Stimulated activated CD4-positive, alpha-beta T cell treated with anti-CD3 and anti-CD28 coated beads, TNF-alpha, amount 100 ng/mL, for 24 hours (primary cell): ENCODE results near the gene PGF.
A peak's percentile ranks its signal among the peaks of the same experiment; 100 is the strongest.

Experiments
- DNase-seq, 3 experiments: peaks; one replicate each; pipeline ENCODE4 v3.0.0-alpha.2; 2020; ENCODE audit warnings: low read depth in 3 of 3

The PGF gene

DNA sequence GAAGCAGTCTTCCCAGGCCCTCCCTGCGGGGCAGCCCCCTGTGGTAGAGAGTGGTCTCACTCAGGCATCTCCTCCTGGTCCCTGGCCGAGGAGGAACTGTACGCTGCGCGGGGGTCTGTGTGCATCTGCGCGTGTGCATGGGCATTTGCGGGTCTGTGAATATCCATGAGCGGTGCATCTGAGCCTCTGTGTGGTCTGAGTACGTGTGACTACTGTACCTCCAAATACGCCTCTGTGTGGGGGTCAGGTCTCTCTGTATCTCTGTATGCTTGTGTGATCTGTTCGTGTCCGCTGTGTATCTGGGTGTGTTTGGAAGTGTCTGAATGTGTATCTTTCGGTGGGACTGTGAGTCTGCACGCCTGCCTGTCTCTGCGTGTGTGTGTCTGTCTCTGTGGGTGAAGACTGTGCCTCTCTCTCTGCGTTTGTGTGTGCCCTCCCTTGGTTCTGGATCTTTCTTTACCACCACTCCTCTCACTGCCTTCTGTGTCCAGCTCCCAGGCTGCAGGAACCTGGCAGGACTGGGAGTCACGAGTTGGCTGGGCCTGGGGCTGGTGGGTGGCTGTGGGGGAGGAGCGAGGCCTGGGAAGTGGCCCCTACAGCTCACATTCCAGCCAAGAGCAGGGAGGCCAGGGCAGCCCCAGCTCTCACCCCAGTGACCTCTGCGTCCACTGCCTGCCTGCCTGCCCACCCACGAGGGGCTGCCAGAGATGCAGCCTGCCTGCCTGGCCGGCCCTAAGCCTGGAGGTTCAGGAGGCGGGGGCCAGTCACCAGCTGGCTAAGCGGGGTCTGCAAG, 1.1 kb upstream of the PGF start:
- DNase-seq: no peak

DNA sequence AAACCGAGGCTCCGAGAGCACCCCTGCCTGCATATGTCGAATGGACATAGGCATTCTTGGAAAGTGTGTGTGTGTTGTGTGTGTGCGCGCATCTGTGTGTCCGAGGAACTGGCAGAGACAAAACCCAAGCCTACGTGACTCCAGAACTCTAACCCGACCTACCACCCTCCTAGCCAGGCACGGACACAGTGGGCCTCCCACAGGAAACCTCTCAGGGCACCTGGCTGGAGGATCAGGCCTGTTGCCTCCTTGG, 556 bp upstream of the PGF start:
- no peak for DNase-seq

DNA sequence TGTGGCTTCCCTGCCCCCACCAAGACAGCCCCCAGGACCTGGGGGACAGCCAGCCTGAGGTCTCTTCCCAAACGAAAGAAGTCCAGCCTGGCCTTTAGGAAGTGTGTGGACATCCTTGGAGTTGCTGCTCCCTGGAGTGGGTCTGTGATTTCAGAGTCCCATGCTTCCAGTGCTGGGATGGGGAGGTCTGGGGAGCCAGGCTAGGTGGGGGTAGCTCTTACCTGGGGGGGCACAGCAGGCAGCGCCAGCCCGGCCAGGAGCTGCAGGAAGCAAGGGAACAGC, 509 bp downstream of the PGF start:
- no peak for DNase-seq

DNA sequence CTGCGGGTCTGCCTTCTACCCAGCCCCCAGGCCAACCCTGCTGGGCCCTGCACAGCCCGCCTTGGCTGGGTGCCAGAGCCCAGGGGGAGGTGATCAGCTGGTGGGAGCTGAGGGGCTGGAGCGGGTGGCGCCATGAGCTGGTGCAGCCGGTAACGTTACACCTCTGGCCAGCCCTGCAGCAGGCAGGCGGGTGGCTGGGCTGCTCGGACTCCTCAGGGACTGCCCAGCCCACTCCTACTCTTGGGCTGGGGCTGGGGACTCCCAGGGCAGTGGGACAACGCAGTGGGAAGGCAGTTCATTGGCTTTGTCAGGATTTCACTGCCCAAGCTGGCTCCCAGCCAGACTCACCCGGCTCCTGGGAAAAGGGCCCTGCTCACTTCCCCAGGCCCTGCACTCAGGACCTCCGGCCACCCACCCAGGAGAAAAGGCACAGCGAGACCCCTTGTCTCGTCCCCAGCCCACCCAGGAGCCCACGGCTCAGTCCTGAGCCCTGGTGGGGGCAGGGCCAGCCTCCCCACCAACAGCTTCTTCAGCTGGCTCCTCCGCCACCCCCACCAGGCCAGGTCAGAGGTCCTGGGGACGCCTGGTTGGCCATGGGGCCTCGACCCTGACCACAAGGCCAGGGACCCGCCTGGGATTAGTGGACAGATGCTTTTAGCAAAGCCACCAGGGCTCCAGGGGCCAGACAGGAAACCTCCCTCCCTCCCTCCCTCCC, 1.0 kb downstream of the PGF start:
- DNase-seq: no peak

DNA sequence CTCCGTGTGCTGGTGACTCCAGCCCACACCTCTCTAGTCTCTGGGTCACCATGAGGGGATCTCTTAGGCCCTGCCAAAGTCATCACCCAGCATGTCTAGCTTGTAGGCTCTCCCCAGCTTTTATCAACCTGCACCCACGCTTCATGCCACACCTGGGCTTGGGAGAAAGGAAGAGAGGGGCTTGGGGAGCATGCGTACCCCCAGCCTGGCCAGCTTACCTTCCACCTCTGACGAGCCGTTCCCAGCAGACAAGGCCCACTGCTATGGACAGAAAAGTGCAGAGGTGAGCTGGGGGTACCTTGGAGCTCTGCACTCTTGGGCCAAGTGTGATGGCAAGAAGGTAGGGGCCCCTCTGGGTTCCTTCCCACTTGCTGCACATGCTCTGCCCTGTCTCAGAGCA, 1.7 kb downstream of the PGF start:
- DNase-seq: no peak

DNA sequence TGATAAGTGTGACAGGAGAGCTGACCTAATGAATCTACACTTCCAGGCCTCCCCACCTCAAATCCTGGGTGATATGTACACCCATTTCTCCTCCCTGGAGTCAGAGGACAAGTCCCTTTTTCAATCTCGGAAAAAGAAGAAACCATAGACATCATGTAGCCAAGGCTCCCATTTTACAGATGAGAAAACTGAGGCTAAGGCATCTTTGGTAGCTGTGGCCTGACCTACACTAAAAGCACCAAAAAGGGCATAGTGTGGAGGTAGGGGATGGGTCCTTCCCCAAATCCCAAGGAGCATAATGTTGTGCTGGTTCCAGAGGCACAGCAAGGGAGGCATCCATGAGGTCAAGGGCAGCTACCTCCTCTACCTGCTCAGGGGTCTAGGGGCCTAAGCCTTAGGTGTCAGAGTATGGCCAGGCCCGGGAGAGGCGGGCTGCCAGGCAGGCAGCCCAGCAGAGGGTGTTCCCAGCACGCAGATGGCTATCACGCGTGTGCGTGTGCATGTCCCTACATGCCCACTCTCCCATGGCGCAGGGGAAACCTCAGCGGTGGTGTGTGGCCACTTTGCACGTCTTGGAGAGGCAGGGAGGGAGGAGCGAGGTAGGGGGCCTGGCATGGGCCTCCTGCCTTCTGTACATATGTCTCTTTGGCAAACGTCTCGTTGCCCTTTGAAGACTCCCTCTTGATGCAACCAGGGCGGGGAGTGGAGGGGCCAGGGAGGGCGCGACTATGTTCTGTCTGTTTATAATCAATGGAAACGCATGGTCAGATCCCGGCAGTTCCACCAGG, 2.5 kb downstream of the PGF start:
- no peak for DNase-seq

DNA sequence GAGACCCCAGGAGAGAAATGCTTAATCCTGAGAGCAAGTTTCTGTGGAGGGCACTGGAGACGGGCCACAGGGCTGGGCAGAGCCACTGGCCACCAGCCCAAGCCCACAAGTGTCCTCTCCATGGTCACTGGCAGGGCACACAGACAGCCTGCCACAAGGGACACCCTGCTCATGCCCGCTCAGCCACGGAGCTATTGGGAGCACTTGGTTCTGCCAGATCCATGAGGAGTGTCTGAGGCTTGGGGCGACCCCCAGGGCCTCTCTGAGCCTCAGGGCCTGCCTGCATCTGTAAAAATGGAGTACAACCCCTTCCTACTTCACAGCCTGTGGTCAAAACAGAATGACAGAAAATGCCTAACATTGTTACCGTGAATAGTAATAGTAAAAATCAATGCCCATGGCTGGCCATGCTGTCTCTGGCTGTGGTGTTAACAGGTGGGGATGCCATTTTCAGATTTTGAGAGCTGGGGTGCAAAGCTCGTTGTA, 3.2 kb downstream of the PGF start:
- DNase-seq: no peak

DNA sequence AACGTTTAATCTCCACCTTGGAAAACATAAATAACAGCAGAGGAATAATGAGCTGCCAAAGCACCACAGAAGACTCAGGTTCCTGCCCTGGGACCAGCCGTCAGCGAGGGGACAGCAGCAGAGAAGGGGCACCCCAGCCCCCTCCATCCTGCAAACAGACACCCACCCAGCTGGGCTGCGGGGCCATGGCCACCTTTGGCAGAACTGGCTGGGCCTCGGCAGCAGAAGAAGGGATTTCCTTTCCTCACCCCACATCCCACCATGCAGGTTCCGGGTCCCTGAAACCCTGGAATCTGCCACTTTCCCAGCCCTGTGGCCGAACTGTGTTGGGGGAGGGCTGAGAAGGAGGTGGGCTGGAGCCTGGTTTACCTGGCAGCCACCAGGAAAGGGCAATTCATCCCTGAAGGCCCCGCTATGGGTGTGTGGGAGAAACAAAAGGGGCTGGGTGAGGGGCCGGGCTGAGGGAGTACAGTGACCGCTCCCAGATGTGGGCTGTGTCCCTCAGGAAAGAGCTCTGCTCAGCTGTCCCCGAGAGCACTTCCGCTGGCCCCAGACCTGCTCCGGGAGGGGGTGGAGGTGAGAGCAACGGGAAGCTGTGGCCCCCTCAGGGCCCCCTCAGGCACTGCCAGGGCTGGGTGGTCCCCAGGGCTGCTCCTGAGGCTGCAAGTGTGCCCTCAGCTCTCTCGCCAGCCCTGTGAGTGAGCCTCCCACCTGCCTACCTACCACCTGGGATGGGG, 3.8 kb downstream of the PGF start:
- DNase-seq: no peak

DNA sequence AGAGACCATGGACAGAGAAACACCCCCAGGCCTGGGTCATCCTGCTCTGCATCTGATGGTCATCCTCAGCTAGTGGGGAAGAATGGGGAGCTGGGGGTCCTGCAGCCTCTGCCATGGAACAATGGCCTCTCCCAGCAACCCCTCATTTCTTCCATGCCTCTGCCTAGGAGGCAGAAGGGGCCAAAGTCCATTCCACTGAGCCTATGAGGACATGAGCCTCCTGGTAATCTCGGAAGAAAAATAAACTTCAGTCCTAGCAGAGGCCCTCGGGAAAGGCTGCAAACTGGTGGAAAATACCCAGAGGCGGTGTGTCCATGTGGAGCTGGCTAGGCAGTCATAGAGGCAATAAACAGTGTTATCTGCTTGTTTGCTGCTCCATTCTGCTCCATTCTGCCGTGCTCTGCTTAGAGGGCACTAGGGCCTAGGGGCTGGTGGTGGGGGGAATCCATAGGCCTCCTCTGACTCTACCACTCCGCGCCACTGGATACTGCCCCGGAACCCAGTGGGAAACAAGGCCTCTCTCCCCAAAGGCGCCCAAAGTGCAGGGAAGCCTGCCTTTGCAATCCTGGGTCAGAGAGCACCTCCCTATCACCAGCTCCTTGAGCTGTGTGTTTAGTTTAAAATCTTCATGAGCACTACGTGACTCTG, 4.5 kb downstream of the PGF start:
- no peak for DNase-seq

DNA sequence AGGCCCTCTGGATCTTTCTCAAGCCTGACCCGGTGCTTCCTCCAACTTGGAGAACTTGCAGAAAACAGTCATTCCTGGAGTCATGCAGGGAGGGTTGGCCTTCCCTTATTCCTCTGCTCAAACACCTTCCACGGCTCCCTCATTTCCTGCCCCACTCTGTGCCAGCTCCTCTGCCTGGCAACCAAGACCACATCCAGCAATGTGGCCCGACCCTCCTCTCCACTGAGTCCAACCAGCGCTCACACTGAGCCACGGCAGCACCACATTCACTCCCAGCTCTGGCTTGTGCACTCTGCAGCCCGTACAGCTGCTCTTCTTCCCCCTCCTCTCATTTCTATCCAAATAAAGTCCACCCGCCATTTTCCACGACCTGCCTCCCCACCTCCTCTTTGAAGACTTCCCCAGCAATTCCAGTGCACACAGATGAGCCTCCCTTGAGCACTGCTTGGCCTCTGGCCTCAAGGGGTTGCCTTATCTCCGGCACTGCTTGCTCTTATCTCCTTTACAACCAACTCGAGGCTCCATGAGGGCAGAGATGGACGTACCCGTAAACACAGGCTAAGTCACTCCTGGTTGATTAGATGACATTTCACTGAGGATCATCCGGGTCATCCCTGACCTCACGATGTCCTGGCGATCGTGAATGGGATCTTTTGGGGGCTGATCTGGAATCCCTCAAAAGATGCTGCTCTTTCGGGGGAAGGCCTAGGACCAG, 5.4 kb downstream of the PGF start:
- no peak for DNase-seq

DNA sequence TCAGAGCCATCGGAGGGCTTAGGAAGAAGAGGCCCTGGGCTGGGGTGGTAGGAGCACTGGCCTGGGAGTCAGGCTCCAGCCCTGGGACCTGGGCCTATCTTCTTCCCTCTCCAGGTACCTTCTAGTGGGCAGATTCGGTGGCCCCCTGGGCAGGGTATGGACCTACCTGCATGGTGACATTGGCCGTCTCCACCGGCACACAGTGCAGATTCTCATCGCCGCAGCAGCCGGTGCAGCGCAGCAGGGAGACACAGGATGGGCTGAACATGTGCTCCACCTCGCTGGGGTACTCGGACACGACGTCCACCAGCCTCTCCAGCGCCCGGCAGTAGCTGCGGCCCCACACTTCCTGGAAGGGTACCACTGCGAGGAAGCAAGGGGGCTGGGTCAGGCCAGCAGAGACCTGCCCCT, 6.2 kb downstream of the PGF start:
- DNase-seq: no peak

DNA sequence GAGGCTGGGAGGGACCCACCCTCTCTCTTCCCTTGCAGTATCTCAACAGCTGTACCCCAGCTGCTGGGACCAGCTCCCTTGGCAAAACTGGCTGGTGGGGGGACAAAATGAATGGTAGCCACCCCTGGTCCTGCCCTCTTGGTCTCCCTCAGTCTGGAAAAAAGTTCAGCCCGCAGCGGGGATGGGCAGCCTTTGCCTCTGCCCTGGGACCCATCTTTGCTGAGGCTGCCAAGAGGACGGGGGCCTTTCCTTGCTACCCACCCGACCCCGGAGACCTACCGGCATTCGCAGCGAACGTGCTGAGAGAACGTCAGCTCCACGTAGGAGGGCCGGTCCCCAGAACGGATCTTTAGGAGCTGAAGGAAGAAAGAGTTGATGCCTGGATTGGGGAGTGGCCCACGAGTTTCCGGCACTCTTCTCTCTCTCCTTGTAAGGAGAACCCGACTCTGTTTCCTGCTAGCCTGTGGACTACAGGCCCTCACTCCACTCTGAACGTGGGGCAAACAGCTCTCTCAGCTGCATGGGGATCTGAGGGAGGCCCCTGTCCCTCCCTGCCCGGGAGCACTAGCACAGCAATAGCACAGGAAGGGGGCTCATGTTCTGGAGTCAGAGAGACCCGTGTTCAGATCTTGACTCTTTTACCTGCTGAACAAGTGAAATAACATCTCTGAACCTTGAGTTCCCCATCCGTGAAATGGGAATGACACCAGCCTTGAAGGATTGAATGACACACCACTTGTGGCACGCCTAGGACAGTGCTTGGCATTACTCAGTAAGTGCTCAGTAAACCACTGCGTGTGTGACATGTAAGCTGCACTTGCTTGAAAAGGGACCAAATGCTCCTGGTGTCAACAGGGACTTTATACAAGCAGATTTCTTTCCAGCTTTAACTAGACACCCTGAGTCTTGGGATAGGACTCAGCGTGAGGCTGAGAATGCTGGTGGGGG, 6.9 kb downstream of the PGF start:
- no peak for DNase-seq

DNA sequence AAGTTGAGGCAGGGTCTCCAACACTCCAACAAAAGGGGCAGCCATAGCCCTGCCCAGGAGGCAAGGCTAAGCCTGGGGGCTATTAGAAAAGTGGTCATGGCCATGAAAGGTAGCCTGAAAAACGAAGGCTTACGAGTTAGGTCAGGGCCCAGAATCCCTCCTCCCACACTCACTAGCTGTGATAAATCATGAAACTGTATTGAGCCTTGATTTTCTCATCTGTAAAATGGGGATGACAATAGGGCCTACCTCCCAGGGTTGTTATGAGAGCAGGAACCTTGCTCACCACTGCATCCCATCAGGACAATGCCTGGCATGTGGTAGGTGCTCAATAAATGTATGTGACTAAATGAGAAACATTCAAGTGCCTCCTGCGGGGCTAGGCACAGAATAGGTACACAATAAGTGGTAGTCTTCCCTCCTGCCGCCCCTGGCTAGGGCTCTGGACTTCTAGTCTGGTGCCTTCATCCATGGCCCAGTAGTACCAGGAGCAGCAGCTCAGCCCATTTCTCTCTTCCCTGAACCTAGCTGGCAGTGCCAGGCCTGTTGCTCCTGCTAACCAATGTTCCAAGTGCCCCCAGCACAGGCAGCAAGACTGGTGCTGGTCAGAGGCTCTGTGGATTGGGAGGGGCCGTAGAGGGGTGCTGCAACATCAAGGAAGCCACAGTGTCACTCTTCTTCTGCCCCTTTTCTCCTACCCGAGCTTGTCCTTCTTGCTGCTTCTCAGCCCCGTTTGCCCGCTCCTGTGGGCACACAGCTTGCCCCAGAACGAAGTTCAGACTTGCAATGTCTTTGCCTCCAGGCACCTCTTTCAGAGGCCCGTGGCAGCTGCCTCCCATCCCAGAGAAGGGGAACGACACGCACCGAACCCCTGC, 7.8 kb downstream of the PGF start:
- DNase-seq: no peak

DNA sequence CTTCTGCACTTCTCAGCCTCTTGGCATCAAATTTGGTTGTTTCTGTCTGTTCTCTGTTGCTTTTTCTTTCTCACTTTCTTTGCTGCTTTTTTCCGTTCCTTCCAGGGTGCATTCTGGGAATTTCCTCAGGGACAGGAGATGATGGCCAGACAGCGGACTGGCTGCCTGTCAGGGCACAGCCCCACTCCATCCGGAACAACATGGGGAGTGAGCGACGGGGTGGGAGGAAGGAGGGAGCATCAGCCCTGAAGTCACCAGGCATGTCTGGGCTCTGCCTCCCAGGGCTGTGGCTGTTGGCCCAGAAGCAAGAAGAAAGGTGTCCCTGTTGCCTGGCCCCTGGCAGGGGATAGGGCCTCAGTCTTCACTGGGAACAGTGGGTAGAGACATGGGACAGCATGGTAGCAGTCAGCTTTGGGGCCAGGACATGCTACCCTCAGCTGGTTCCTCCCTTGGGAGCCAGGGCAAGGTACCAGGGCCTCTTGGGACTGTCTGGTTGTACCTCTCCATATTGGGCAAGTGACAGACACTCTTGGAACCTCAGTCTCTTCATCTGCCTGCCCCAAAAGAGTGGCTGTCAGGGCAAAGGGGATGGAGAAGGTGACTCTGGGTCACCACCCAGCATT, 8.6 kb downstream of the PGF start:
- no peak for DNase-seq

DNA sequence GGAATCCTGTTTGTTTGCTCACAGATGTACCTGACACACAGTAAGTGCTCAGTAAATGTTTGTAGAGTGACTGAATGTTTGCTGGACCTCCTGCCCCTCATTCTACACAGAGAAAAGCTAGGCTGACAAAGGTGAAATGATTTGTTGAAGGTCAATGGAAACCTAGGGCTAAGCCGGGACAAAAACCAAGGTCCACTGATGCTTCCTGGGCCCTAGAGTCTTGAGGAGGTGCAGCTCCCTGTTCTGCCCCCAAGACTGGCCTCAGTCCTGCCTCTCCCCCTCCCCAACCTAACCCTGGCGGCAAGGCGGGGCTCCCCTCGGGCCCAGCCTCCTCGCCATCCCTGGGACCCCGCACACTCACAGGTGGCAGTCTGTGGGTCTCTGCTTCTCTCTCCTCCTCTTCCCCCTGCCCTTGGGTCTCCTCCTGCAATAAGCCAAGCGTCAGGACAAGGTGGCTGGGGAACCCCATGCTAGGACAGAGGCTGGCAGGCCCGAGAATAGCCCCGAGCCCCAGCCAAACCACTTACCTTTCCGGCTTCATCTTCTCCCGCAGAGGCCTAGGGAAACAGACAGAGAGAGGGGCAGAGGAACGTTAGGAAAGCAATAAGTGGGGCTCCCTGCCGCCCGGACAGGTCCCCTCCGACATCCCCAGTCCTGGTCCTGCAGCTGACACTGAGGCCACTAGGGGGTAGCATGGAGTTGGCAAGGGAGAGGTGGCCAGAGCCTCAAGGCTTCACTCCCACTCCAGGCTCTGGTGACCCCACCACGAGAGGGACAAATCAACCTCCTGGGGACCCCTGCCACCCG, 9.3 kb downstream of the PGF start:
- DNase-seq: peak; percentile 43 to 74 (median 63)

DNA sequence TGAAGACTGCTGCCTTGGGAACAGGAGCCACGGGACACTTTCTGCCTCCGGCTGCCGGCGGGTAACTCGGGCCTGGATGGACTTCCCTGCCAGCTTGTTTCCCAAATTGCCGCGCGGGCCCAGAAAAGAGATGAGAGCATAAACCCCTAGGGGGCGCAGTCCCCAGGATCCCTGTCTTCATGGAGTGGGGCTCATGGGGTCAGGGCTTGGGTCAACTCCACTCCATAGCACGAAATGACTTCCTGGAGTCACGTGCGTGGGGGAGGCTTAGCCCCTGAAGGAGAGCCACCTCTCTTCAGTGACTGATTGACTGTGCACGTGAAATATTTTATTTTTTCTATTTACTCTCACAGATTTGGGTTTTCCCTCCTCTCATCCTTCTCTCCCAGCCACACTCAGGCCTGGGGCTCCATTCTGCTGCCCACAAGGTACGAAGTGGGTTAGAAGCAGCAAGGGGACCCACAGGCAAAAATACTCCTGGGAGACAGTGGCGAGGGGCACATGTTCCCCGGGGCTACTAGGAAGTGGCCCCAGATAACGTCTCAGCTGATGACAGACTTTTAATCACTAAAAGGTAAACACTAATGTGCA, 10.0 kb downstream of the PGF start:
- DNase-seq: no peak

DNA sequence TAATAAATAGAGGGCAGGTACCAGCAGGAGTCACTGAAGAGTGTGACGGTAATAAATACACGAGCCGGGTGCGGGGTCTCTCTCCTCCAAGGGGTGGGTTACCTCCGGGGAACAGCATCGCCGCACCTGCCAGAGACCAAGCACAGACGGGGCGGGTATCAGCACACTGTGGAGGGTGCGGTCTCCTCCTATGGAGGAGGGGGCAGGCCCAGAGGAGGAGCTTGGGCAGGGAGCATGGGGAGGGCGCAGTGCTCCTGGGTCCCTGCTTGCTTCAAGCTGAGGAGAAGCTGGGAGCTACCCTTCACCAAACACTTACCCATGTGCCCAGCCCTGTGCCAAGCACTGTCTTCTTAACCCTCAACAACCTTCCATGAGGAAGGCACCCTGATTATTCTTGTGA, 12.8 kb downstream of the PGF start:
- DNase-seq: peak in 1 of 3 experiments; percentile 37
